NCI-H1417 (cell line): ENCODE results near the gene SHISAL1.
"Not testable (repeated sequence)": the region's sequence is repeated elsewhere in the genome, so short reads cannot be mapped to it uniquely, and the experiment has no call there.

Experiments used
- DNase-seq, 3 experiments: peaks; one replicate each; lab custom pipeline; 2025; lab: John Stamatoyannopoulos, UW

SHISAL1 gene

DNA sequence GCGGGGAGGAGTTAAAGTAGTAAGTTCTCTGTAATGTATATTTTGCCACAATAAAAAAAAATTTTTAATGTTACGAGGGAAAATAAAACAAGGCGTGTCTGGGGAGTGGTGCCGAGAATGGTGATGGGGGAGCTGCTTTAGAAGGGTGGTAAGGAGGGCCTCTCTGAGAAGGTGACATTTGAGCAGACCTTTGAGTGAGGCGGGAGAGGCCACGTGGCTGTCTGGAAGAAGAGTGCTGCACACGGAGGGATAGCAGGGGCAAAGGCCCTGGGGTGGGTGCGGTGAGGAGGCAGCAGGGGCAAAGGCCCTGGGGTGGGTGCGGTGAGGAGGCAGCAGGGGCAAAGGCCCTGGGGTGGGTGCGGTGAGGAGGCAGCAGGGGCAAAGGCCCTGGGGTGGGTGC is 10.4 kb downstream of the SHISAL1 start:
- not testable (repeated sequence) for DNase-seq

DNA sequence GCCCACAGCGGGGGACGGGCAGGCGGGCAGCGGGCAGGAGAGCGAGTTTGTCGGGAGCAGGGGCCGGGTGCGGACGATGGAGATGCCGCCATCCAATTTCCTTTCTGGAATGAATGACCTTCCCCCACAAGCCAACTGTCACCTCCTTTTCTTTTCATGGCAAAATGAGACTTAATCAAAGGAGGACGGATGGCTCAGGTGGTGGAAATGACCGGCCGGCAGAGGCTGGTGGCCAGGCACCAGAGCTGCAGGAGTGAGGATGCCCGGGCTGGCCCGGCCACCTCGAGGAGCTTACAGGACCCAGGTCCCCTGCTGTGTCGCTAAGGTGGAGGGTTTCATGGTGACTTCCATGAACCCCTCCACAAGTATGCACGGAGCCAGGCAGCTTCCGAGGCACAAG is 11.7 kb downstream of the SHISAL1 start:
- no peak for DNase-seq

DNA sequence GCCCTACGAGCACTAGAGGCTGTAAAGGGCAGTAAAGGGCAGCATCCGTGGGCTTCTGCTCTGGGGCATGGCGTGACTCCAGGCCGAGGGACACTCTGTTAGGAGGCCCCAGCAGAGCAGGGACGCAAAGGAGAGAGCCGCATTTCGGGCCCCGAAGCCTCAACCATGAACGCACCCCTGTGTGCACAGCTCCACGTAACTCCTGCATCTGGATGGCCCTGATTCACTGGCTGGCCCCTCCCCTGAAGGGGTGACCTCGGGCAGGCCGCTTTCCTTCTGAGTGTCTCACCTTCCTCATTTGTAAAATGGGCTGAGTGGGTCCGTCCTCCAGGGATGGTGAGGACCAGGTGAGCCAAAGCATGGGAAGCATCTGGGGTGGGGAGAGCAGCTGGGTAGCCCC is 13.6 kb downstream of the SHISAL1 start:
- no peak for DNase-seq

DNA sequence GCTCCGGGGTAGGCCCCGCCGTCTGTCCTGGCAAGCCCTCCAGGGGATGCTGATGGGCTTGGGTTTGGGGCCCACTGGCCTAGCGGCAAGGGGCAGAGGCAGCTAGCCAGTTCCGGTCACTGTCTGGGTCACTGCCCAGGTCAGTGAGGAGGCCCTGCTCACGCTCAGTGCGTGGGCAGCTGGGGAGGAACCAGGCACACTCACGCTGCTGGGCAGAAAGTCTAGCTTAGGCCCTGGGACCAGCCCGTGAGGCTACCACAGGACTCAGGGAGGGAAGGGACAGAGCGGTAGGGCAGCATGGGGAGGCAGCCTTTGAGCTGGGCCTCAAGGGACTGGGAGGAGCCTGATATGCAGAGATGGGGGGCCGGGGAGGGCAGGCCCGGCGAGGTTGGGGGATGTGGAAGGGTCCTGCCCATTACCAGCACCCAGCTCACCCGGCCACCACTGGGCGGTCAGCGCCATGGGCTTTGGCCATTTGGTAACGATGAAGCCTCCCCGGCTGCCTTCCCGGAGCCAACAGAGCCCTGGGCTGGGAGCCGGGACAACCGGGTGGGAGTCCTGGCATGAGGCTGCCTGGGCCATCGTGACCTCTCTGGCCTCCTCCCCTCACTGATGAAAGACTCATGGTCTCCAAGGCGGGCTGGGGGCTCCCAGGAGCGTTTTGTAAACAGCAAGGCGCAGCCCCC is 14.2 kb downstream of the SHISAL1 start:
- DNase-seq, result no peak

DNA sequence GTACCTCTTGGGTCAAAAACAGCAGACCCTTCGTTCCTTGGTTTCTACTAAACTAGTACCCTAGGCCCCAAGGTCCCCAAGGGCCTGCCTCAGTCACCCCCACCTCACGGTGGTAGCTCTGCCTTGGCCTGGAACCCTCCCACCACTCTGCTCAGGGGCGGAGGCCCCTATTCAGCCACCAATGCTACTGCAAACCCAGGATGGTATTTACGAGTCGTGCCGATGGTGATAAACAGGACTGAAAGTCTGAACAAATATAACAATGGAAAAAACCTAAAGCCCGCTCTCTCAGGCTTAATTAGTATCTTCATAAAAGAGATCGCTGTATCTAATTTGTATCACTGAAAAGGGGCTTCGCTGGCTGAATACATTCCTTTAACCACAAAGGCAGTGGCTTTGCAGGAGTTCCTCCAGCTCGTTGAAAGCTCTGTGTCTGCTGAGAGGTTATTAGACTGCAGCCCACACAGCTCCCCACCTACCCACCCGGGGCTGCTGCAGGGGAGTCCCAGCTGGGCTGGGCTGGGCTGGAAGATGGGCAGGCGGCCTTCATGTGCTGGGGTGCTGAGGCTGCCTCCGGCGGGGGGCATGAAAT is 15.2 kb downstream of the SHISAL1 start:
- no peak for DNase-seq

DNA sequence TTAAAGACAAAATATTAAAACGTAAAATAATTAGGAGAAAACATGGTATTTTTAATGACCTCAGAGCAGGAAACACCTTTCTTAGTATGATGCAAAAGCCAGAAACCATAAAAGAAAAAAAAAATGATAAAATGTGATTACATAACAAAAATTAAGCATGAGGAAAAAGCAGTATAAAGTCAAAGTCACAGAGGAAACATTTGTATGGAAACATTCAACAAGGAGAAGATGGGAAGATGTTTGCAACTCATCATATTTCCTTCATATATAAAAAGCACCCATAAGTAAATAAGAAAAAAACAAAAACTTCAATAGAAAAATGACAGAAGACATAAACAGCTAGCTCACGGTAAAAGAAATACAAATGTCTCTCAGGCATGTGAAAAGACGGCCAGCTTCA is 17.3 kb downstream of the SHISAL1 start:
- DNase-seq, result no peak

DNA sequence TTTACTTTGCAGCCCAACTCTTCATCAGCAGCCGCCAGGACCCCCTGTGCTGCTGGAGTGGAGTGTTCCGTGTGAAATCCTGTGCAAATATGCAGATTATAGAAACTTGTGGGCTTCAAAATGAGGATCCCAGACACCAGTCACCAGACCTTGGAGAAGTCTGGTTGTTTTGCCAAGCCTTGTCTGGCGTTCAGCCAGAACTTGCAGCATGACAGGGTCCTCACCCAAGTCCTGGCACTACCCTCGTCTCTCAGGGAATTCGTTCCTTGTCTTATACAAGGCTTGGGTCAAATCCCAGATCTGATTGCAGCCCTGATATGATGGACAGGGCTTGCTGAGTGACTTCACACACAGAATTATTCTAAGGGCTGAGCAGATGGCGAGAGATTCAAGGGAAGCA is 18.9 kb downstream of the SHISAL1 start:
- DNase-seq, result no peak

DNA sequence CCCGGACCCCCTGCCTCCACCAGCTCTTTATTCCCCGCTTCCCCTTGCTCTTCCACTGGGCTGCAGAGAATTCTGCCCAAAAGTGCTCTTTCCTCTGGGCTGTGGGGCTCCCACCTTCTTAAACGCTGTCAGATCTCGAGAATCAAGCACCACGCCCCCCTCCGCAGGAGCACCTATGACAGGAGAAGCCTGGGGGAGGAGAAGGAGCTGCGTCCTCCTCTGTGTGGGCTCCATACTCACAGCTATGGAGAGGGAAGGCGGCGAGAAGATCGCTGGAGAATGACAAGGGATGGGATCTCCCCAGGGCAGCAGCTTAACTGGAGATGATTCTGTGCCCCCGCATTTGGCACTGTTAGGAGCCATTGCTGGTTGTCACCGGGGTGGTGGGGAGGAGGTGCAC is 19.7 kb downstream of the SHISAL1 start:
- no peak for DNase-seq

DNA sequence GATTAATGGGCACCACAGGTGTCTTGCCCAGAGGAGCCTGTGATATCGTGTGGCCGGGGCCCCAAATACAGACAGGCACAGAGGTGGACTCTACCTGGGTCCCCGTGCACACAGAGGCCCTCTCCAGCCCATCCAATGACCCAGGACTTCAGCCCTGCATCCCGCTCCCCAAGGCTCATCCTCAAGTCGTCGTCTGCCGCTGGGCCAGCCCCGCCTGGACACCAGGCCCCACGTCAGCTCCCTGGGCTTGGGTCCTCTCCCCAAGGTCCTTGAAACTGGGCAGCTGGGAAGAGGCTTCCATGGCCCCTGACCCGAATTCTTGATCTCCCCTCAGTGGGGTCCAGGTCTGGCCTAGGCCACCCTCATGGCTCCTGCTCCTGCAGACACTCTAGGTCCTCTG is 20.2 kb downstream of the SHISAL1 start:
- no peak for DNase-seq

DNA sequence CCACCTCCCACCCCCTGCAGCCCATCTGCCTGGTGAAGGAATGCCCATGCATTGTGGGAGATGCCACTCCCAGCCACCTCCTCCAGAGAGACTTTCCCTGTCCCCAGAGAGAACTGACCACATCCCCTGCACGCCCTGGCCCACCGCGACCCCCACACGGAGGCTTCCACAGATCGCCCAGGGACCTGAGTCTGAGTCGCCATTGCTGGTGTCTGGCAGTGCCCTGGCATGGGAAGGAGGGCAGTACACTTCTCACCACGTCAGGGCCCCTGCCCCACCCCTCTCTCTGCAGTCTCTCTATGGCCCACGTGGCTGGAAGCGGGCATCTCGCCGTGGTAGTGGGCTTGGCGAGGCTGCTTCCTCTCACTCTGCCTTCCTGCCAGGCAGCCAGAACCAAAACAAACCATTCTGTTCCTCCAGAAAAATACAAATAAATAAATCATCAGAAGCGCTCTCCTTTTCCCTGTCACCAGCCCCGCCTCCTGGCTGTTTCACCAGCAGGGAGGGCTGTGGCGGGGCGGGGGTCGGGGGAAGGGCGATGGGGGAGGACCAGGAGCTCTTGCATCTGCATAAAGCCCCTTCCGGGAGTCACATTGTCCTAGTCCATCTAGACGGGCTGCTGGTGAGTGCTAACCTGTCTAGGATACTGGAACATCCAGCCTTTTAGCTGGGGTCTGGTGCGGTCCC is 20.9 kb downstream of the SHISAL1 start:
- DNase-seq, result peak in 1 of 3 experiments; percentile 3

DNA sequence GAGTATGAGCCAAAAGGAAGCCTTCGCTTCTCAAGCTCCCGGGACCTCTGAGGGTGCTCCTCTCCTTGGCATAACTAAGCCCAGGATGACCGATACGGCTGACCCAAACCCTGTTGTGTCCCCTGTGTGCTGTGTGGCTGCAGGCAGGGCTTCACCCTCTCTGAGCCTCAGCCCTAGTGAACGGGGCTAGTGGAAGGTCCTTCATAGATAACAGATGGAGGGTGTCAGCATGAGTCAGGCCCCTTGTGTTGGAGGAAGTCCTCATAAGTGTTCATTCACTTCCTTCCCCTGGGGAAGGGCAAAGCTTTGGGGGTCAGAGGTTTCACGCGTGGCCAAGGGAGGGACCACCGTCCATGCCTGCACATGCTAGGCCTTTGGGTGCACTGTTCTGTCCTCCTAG is 21.5 kb downstream of the SHISAL1 start:
- DNase-seq, result no peak

DNA sequence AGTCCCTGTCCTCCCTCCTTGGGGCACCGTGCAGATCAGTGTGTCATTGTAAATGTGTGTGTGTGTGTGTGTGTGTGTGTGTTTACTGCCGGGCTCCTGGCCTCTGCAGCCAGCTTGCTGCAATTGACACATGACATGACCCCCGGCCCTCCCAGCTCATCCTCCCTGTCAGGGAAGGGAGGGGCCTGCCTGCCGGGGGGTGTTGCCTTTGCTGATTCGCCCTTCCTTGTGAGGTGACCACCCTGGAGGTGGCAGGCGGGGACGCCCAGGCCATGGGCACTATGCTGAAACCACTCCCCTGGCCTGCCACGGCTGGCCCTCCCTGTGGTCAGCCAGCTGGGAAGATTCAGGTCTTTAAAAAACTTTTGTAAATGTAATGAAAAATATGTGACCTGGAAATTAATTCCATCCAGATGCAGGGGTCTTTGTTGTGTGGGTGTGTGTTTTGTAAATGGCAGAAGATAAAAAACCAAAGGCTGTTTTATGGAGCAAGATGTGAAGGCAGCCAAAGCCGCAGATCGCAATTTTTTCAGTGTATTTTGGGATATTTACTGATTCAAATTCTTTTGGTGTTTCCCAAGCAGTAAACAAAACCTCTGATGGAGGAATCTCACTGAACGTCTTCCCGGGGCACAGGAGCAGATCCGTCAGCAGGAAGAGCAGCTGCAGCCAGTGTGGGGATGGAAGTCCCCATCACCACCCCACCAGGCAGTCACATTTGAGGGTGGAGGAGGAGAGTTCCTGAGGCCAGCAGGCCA is 23.2 kb downstream of the SHISAL1 start:
- no peak for DNase-seq

DNA sequence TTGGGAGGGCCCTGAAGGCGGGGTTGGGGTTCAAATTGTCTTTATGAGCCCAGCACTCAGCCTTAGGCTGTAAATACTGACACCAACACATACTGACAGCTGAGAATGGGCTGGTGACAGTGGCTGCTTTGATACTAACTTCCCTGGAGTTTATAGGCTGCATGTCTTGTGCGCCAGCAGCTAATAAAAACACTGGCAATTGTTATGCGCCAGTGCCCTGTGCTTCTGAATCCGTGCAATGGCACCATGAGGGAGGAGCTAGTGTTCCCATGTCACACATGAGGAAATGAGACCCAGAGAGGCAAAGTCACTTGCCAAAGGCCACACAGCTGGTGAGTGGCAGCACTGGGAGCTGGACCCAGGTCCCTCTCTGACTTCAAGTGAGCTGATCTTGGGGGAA is 23.8 kb downstream of the SHISAL1 start:
- no peak for DNase-seq

DNA sequence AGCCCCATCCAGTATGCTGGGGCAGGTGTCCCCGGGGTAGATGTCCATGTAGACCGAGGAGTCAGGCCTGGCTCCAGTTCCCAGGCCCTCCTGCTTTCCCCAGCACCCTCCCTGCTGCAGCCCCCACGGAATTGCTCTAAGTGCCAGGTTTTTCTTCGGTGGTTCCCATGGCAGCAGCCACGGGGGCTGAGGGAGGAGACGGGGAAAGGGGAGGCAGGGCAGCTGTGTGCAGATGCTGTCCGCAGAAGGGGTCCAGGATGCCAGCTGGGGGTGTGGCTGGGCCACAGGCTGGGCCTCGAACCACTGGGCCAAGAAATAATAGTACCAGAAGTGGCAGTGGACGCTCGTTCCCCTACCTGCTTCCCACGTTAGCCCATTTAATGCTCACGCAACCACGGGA is 25.0 kb downstream of the SHISAL1 start:
- DNase-seq, result no peak

DNA sequence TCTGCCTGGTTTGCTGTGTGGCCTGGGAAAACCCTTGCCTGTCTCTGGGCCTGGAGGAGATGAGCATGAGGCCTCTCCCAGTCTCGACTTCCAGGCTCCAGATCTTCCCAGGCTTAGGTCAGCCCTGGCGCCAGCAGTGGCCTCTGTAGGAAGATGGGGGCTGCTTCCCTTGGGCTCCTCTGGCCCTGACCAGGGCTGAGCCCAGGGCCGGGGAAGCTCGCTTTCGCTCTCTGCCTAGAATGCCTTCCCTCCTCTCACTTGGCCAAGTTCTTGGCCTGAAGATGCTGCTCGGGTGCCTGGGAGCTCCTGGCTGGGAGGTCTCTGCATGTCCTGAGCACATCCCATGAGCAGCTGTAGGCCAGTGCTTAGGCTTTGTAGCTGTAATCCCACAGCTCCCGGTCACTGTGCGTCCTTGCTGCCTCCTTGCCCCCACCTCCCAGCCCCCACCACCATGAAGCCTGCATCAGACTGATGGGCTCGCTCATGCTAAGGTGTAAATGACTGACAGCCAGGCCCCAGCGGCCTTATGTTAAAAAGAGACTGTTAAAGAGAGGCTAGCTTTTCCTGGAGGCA is 25.5 kb downstream of the SHISAL1 start:
- no peak for DNase-seq

DNA sequence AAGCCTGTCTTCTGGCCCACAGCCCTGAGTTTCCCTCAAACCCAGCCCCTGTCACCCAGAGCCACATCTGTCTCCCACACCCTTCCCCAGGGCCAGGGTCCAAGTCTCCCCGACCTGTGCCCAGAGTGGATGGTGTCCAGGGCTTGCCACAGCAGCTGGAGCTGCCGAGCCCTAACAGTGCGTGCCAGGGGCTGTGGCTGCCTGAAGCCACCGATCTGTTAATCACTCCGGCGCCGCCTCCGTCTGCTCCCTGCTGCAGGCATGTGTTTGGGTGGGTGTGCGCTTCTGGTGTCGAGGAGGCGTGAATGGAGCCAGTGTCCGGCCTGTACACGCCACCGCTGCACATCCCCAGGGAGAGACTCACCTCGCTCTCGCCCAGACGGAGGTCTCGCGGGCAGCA is 26.1 kb downstream of the SHISAL1 start:
- DNase-seq, result no peak

DNA sequence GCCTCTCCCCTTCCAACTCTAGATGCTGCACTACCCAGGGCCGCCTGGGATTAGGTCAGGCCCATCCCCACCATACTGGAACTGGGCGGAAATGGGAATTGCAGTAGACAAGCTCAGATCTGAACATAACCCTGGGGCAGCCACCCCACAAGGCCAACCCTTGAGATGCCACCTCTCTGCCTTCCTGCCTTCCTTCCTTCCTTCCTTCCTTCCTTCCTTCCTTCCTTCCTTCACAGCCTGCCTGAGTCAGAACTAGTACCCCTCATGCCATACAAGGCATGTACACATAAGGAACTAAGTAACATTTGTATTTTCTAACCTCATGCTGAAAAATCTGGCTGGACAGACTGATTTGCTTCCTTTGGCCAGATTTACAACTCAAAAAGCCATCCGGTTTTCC is 28.0 kb downstream of the SHISAL1 start:
- no peak for DNase-seq

DNA sequence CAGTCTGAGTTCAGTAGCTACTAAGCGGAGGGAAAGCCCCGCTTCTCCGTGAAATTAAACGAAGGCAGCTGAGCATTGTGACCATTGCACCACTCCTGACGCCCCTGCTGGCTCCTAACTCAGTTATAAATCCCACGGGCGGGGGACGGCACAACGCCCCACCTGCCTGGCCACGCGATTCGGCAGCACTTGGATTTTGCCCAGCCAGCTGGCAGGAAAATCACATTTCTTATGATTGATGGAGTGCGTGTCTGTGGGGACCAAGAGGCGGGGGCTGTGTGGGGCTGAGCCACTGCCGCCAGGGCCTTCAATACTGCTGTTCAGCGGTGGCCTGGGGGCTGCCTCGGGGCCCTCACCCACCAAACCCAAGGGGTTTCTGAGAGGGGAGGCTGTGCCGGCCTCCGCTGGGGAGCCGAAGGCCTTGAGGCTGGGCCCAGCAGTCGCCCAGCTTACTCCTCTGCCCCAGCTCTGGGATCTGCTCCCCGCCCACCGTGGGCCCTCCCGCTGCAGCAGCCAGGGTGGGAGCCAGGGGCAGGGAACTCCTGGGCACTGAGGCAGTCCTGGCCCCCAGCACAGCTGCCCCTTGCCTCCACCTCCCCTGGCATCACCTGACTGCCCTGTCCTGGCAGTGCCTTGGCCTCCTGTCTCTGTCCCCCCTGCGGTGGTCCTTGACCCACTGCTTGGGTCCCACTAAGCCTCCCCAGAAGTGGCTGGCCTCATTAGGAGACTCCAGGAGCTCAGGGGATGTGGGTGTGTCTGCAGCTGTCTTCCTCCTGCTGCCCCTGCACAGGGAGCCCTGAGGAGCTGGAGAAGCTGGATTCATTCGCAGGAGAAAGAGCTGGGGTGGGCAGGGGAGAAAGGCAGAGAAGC is 30.7 kb downstream of the SHISAL1 start:
- DNase-seq, result peak in 1 of 3 experiments; percentile 18

DNA sequence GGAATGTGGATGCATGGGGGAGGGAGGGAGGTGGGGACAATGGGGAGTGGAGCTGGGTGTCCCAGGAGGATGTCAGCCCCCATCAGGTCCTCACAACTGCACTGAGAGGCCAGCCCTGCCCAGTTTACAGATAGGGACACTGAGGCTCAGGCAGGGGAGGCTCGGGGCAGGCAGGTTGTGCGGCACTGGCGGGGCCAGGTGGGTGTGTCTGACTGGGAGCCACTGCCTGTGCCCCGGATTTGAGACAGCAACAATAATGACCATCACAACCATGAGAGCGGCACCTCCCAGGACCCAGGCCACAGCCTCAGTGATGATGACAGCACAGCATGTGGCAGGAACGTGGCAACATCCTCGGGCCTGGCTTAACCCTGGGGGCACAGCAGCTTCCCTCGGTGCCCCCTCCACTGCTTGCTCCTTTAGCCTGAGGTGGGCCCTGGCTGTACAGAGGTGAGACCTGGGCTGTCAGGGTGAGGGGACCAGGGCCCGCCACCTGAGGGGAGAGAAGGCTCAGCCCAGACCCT is 32.0 kb downstream of the SHISAL1 start:
- no peak for DNase-seq

DNA sequence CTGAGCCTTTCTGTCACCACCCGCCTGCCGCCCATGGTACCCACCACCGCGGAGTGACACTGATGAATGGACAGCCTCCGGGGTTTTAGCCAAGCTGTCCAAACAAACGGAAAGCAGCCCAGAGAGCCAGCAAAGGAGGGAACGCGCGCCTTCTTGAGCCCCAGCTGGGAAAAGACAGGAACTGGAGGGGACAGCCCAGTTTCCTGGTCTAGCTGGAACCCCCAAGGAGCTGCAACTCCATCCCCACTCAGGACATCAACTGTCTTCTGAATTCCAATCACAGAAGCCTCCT is 33.7 kb downstream of the SHISAL1 start:
- peak in 2 of 3 experiments; percentile 66 to 83 for DNase-seq
